IPS-18a (cell line): ENCODE data around the gene GPC1.

ENCODE experiments used
- H3K27ac ChIP-seq: one replicate; pipeline ENCODE4 v1.5.1; 2013; ENCODE audit warnings: low read length
- H3K27me3 ChIP-seq: one replicate; pipeline ENCODE4 v1.6.1; 2013; ENCODE audit warnings: mild to moderate bottlenecking, low read length; ENCODE audit not compliant: control insufficient read depth, insufficient read depth
- H3K36me3 ChIP-seq: one replicate; pipeline ENCODE4 v1.6.1; 2013; ENCODE audit warnings: low read depth, low read length; ENCODE audit not compliant: control insufficient read depth
- H3K4me1 ChIP-seq: one replicate; pipeline ENCODE4 v1.6.1; 2013; ENCODE audit warnings: low read depth, low read length; ENCODE audit not compliant: control insufficient read depth
- H3K4me3 ChIP-seq: one replicate; pipeline ENCODE4 v1.5.1; 2013; ENCODE audit warnings: low read length
- H3K9ac ChIP-seq: one replicate; pipeline ENCODE4 v1.6.1; 2013; ENCODE audit warnings: mild to moderate bottlenecking, low read length, moderate library complexity
- H3K9me3 ChIP-seq: one replicate; pipeline ENCODE4 v1.6.1; 2013; ENCODE audit warnings: low read depth, low read length; ENCODE audit not compliant: control insufficient read depth

GPC1 gene

GRCh38 chr2:240517342-240517741 lies 81.9 kb downstream of the GPC1 start:
- no peak overlapping the region for H3K27ac ChIP-seq
- peaks cover 28% of the 10 kb centered on the region for H3K27me3 ChIP-seq
- no peak overlapping the region for H3K4me3 ChIP-seq
- H3K9ac ChIP-seq, result no peak overlapping the region
- H3K4me1 ChIP-seq, result no peaks in the 10 kb centered on the region
- no peaks in the 10 kb centered on the region for H3K36me3 ChIP-seq
- H3K9me3 ChIP-seq, result no peaks in the 10 kb centered on the region
